K562 (cell line): ENCODE data around the gene MTREX.

ENCODE experiments used
- ELF1 ChIP-seq: fragments of 200-800 bp; sonication (Bioruptor generic); IDR thresholded peaks from 2 replicates; pipeline ENCODE4 v1.6.1; 2016; ENCODE audit warnings: missing genetic modification characterization, missing compliant biosample characterization
- EP300 ChIP-seq: IDR thresholded peaks from 2 replicates; pipeline ENCODE4 v1.6.1; 2012; ENCODE audit warnings: low read length, improper control_type of control experiment
- ETV6 ChIP-seq, 3 experiments: fragments of 150-350 bp in 1 of 3; sonication (generic) in 1 of 3; formaldehyde crosslinking in 1 of 3; IDR thresholded peaks; 2 replicates each; pipeline versions ENCODE4 v1.6.1 to v1.8.0; 2014 to 2022; ENCODE audit warnings: borderline replicate concordance in 2 of 3, low read depth in 2 of 3, antibody characterized with exemption in 1 of 3, low read length in 1 of 3, mild to moderate bottlenecking in 1 of 3, missing genetic modification reagents in 1 of 3
- SMC3 ChIP-seq: conservative IDR thresholded peaks from 2 replicates; pipeline ENCODE4 v1.6.1; 2011; ENCODE audit warnings: low read depth, low read length, improper control_type of control experiment; ENCODE audit not compliant: insufficient read depth
- SRF ChIP-seq, 2 experiments: fragments of 250-450, 450-650 bp in 1 of 2; sonication (Bioruptor Pico) in 1 of 2; sonication (generic) in 1 of 2; formaldehyde crosslinking; IDR thresholded peaks; 2 replicates each; pipeline versions ENCODE4 v1.5.0 to v1.5.1; 2020 to 2022; ENCODE audit warnings: mild to moderate bottlenecking in 1 of 2, missing genetic modification reagents in 1 of 2
- TCF3 ChIP-seq: sonication (generic); formaldehyde crosslinking; IDR thresholded peaks from 2 replicates; pipeline ENCODE4 v1.4.0; 2020; ENCODE audit warnings: mild to moderate bottlenecking, missing genetic modification reagents
- TEAD4 ChIP-seq, 2 experiments: sonication (generic) in 1 of 2; formaldehyde crosslinking in 1 of 2; IDR thresholded peaks; 2 replicates each; pipeline versions ENCODE4 v1.6.1 to v1.8.0; 2012 to 2022; ENCODE audit warnings: borderline replicate concordance in 1 of 2, inconsistent platforms in 1 of 2, low read length in 1 of 2, mild to moderate bottlenecking in 1 of 2, missing genetic modification reagents in 1 of 2
- ZNF274 ChIP-seq: IDR thresholded peaks from 2 replicates; pipeline ENCODE4 v1.6.1; 2011; ENCODE audit warnings: low read depth, mild to moderate bottlenecking, low read length, moderate library complexity, borderline replicate concordance
- ZNF780A ChIP-seq: fragments of 250-450 bp; sonication (Bioruptor Pico); IDR thresholded peaks from 2 replicates; pipeline ENCODE4 v1.5.0; 2021; ENCODE audit warnings: mild to moderate bottlenecking
- TF ChIP-seq, protein P1 (sequence below): sonication (generic); formaldehyde crosslinking; IDR thresholded peaks from 2 replicates; pipeline ENCODE4 v1.8.1; 2022; ENCODE audit warnings: missing genetic modification reagents
- TF ChIP-seq, protein P2 (sequence below), 3 experiments: IDR thresholded peaks in 2 of 3; conservative IDR thresholded peaks in 1 of 3; 2 replicates each; pipeline ENCODE4 v1.5.1; 2011 to 2012; ENCODE audit warnings: low read length in 3 of 3, mild to moderate bottlenecking in 3 of 3, control low read depth in 2 of 3, improper control_type of control experiment in 1 of 3, inconsistent platforms in 1 of 3, low read depth in 1 of 3, mixed read lengths in 1 of 3, moderate library complexity in 1 of 3; ENCODE audit not compliant: insufficient read depth in 2 of 3
- TF ChIP-seq, protein P3 (sequence below): fragments of 250-450 bp; sonication (Bioruptor Pico); IDR thresholded peaks from 2 replicates; pipeline ENCODE4 v1.5.0; 2021; ENCODE audit warnings: mild to moderate bottlenecking, borderline replicate concordance
- TF ChIP-seq, protein P4 (sequence below): sonication (generic); formaldehyde crosslinking; IDR thresholded peaks from 2 replicates; pipeline ENCODE4 v1.8.1; 2023; ENCODE audit warnings: mild to moderate bottlenecking, missing genetic modification reagents, moderate library complexity

DNA sequence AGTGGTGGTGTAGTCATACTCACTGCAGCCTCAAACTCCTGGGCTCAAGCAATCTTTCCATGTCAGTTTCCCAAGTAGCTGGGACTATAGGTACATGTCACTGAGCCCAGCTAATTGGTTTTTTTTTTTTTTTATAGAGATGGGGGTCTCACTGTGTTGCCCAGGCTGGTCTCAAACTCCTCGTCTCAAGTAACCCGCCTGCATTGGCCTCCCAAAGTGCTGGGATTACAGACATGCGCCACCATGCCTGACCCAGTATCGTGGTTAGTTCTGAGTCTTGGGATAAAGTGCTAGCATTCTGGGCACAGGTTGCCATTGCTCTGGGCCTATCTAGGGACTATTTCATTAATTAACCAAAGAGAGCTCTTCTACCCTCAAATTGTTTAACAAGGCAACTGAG is 118.7 kb downstream of the MTREX start:
- TF ChIP-seq ZNF274 = no peak
- TF ChIP-seq ETV6 (IDR thresholded peaks at IDR 0.05; ENCODE audit: borderline replicate concordance in 1 of 2, low read depth in 2 of 2, low read length in 1 of 2) = no peak
- TF ChIP-seq ETV6 (CRISPR knock-in tag; IDR thresholded peaks at IDR 0.05; ENCODE audit: borderline replicate concordance) = no peak
- no peak for TF ChIP-seq SRF (CRISPR knock-in tag; IDR thresholded peaks at IDR 0.05)
- no peak for TF ChIP-seq TCF3 (CRISPR knock-in tag)
- TF ChIP-seq, protein P1, sequence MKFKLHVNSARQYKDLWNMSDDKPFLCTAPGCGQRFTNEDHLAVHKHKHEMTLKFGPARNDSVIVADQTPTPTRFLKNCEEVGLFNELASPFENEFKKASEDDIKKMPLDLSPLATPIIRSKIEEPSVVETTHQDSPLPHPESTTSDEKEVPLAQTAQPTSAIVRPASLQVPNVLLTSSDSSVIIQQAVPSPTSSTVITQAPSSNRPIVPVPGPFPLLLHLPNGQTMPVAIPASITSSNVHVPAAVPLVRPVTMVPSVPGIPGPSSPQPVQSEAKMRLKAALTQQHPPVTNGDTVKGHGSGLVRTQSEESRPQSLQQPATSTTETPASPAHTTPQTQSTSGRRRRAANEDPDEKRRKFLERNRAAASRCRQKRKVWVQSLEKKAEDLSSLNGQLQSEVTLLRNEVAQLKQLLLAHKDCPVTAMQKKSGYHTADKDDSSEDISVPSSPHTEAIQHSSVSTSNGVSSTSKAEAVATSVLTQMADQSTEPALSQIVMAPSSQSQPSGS = no peak
- TF ChIP-seq, protein P2, sequence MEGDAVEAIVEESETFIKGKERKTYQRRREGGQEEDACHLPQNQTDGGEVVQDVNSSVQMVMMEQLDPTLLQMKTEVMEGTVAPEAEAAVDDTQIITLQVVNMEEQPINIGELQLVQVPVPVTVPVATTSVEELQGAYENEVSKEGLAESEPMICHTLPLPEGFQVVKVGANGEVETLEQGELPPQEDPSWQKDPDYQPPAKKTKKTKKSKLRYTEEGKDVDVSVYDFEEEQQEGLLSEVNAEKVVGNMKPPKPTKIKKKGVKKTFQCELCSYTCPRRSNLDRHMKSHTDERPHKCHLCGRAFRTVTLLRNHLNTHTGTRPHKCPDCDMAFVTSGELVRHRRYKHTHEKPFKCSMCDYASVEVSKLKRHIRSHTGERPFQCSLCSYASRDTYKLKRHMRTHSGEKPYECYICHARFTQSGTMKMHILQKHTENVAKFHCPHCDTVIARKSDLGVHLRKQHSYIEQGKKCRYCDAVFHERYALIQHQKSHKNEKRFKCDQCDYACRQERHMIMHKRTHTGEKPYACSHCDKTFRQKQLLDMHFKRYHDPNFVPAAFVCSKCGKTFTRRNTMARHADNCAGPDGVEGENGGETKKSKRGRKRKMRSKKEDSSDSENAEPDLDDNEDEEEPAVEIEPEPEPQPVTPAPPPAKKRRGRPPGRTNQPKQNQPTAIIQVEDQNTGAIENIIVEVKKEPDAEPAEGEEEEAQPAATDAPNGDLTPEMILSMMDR (IDR thresholded peaks at IDR 0.05 in 2 of 3, conservative IDR thresholded peaks at IDR 0.05 in 1 of 3; ENCODE audit: insufficient read depth in 2 of 3, low read depth in 1 of 3, low read length in 3 of 3) = no peak
- TF ChIP-seq, protein P3, sequence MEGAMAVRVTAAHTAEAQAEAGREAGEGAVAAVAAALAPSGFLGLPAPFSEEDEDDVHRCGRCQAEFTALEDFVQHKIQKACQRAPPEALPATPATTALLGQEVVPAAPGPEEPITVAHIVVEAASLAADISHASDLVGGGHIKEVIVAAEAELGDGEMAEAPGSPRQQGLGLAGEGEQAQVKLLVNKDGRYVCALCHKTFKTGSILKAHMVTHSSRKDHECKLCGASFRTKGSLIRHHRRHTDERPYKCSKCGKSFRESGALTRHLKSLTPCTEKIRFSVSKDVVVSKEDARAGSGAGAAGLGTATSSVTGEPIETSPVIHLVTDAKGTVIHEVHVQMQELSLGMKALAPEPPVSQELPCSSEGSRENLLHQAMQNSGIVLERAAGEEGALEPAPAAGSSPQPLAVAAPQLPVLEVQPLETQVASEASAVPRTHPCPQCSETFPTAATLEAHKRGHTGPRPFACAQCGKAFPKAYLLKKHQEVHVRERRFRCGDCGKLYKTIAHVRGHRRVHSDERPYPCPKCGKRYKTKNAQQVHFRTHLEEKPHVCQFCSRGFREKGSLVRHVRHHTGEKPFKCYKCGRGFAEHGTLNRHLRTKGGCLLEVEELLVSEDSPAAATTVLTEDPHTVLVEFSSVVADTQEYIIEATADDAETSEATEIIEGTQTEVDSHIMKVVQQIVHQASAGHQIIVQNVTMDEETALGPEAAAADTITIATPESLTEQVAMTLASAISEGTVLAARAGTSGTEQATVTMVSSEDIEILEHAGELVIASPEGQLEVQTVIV = no peak
- no peak for TF ChIP-seq SMC3
- TF ChIP-seq ELF1 = no peak
- TF ChIP-seq, protein P4, sequence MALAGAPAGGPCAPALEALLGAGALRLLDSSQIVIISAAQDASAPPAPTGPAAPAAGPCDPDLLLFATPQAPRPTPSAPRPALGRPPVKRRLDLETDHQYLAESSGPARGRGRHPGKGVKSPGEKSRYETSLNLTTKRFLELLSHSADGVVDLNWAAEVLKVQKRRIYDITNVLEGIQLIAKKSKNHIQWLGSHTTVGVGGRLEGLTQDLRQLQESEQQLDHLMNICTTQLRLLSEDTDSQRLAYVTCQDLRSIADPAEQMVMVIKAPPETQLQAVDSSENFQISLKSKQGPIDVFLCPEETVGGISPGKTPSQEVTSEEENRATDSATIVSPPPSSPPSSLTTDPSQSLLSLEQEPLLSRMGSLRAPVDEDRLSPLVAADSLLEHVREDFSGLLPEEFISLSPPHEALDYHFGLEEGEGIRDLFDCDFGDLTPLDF = no peak
- TF ChIP-seq ZNF780A = no peak
- TF ChIP-seq TEAD4 (IDR thresholded peaks at IDR 0.05; ENCODE audit: low read length) = no peak
- TF ChIP-seq TEAD4 (CRISPR knock-in tag; IDR thresholded peaks at IDR 0.05; ENCODE audit: borderline replicate concordance) = no peak
- TF ChIP-seq EP300 = no peak
